Activated CD4-positive, alpha-beta memory T cell treated with anti-CD3 and anti-CD28 coated beads for 36 hours (primary cell): ENCODE measurements around the gene KREMEN2. TPM values are rescaled to one million over a fixed set of nuclear protein-coding genes. Genes with fewer than 3 reads are reported as not detected.
"Not testable (repeated sequence)": the region's sequence is repeated elsewhere in the genome, so short reads cannot be mapped to it uniquely, and the experiment has no call there.

Experiments
- CTCF ChIA-PET: fragments of 350-600 bp; sonication (Branson Sonifier 250); formaldehyde crosslinking; loops from one replicate; lab custom pipeline; 2021; ENCODE audit warnings: antibody characterized with exemption, inconsistent platforms; lab: Charles Lee
- POLR2A ChIA-PET: fragments of 350-600 bp; sonication (Branson Sonifier 250); formaldehyde crosslinking; loops from one replicate; lab custom pipeline; 2021; ENCODE audit warnings: antibody characterized with exemption; lab: Charles Lee
- DNase-seq: peaks from one replicate; pipeline ENCODE4 v3.0.0-alpha.2; 2020
- H3K27ac Mint-ChIP-seq: one replicate; pipeline ENCODE4 v1.8.0; 2021; ENCODE audit warnings: mixed read lengths
- H3K27me3 Mint-ChIP-seq: one replicate; pipeline ENCODE4 v1.8.0; 2021; ENCODE audit warnings: mixed read lengths
- H3K36me3 Mint-ChIP-seq: one replicate; pipeline ENCODE4 v1.8.0; 2021; ENCODE audit warnings: mixed read lengths
- H3K4me1 Mint-ChIP-seq: one replicate; pipeline ENCODE4 v1.8.0; 2021; ENCODE audit warnings: low read depth, mixed read lengths
- H3K4me3 Mint-ChIP-seq: one replicate; pipeline ENCODE4 v1.8.0; 2021; ENCODE audit warnings: mild to moderate bottlenecking, mixed read lengths
- H3K9me3 Mint-ChIP-seq: one replicate; pipeline ENCODE4 v1.8.0; 2021; ENCODE audit warnings: mixed read lengths
- intact Hi-C: fragments of 100-400 bp; cut with micrococcal nuclease; formaldehyde crosslinking; loops from one replicate; pipeline ENCODE4 v1.15.1; 2023
- total RNA-seq, 2 experiments: library from RNA; stranded (reverse); gene quantifications; one replicate each; pipeline ENCODE4 v1.2.3, GENCODE V29; 2021

Gene KREMEN2, protein sequence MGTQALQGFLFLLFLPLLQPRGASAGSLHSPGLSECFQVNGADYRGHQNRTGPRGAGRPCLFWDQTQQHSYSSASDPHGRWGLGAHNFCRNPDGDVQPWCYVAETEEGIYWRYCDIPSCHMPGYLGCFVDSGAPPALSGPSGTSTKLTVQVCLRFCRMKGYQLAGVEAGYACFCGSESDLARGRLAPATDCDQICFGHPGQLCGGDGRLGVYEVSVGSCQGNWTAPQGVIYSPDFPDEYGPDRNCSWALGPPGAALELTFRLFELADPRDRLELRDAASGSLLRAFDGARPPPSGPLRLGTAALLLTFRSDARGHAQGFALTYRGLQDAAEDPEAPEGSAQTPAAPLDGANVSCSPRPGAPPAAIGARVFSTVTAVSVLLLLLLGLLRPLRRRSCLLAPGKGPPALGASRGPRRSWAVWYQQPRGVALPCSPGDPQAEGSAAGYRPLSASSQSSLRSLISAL
- not detected for total RNA-seq

DNA sequence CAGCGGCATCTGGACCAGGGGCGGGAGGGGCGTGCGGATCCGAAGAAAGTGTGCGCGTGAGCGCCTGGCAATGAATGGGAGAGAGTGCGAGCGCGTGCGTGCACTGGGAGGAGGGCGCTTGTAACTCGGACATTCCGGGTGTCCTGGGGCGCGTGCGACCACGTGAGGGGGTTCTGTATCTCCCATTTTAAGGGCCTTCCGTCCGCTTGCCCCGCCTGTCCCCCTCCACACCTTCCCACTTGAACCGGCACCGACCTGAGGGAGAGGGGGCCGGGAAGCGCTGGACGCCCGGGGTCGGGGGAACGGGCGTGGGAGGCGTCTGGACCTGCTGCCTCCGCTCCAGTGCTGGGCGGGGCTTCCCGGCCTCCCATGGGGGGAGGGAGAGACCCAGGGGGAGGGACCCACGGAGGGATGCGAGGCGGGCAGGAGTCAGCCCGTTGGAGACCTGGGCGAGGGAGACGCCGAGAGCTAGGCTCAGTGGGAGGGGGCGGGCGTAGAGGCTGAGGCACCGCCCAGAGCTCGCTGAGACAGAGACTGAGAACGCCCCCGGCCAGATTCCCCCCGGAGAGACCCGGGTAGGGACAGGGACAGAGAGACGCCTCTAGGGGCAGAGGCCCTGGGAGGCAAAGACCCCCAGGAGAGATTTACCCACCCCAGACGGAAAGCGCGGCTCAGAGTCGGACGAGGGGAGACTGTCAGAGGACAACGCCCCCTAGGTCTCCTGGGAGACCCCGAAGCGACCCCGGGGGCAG lies at the start of gene KREMEN2:
Gene KREMEN2, plus strand, starts transcription at position 553 of the 752 bp plus-strand sequence. CDS start 246 bp downstream, outside the sequence.
- Mint-ChIP-seq H3K4me1 (peaks cover 27% of the 10 kb centered on the region), H3K4me3 (peak within 1 kb of the TSS; percentile 57), H3K36me3 (no peaks in the 10 kb centered on the region), H3K9me3 (no peaks in the 10 kb centered on the region), H3K27me3 (peaks cover 39% of the 10 kb centered on the region), H3K27ac (no peak within 1 kb of the TSS)
- ChIA-PET POLR2A (no interaction called here), CTCF (interaction anchor here (0.6 to 1.8 kb wide), 6 partner anchors 14 to 91 kb away, joined by 3 to 4 read pairs (median 4); no protein-coding TSS in a partner anchor)
- intact Hi-C loops, result no loop called here
- DNase-seq, result peak; percentile 45

DNA sequence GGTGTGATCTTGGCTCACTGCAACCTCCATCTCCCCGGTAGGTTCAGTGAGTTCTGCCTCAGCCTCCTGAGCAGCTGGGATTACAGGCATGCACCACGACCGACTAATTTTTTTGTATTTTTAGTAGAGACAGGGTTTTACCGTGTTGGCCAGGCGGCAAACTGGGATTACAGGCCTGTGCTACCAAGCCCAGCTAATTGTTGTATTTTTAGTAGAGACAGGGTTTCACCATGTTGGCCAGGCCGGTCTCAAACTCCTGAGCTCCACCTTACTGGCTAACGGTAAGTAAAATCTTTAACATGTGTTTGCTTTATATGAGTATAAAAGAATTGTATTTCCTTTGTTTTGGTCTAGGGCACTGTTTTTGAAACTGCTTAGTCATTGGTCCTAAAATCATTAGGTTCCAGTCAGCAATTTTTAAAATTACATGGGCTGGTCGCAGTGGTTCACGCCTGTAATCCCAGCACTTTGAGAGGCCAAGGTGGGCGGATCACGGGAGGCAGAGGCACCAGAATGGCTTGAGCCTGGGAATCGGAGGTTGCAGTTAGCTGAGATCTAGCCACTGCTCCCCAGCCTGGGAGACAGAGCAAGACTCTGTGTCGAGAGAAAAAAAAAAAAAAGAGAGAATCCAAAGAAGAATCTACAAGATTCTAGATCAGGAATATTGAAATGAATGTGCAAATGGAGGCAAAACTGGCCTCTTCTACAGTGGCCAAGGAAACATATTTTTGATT lies 48.7 kb upstream of the KREMEN2 start:
- Mint-ChIP-seq H3K4me3 (no peak overlapping the region), H3K4me1 (peaks cover 40% of the 10 kb centered on the region), H3K27me3 (no peaks in the 10 kb centered on the region), H3K9me3 (no peaks in the 10 kb centered on the region), H3K27ac (peak overlapping the region; percentile 85), H3K36me3 (peaks cover 17% of the 10 kb centered on the region)
- intact Hi-C loops, result loop anchor here (5.0 kb wide), 1 partner anchor 33 kb away; the partner anchor contains the start of gene FLYWCH2
- ChIA-PET CTCF (interaction anchor here (0.7 to 3.9 kb wide), 3 partner anchors 12 to 47 kb away, joined by 4 to 20 read pairs (median 6); no protein-coding TSS in a partner anchor), POLR2A (no interaction called here)
- DNase-seq, result no peak

DNA sequence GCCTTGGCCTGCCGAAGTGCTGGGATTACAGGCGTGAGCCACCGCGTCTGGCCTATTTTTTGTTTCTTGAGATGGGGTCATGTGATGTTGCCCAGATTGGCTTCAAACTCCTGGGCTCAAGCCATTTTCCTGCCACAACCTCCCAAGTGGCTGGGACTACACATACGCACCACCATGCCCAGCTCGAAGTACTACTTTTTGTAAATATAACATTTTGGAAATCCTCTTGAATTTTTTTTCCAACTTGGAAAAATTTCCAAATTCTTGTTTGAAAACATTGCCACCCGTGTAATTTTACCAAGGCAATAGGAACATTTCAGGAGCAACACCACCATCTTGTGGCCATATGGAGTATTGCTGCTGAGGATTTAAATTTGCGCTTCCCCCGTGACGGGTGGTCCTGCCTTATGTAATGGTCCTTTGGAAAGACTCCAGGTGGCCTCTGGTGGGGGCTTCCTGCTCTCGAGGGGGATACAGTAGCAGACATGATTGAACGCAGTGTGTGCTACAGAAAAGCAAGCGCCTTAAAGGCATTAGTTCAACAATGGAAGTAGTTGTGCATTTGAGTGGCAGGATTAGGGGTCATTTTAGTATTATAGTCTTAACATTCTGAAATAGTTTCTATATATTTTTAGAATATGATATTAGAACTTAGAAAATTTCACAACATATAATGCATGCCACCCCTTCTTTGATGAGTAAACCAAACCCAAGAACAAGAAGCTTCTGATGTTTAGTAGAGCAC lies 44.4 kb upstream of the KREMEN2 start:
- no peak overlapping the region for H3K27ac Mint-ChIP-seq
- POLR2A ChIA-PET, result no interaction called here

DNA sequence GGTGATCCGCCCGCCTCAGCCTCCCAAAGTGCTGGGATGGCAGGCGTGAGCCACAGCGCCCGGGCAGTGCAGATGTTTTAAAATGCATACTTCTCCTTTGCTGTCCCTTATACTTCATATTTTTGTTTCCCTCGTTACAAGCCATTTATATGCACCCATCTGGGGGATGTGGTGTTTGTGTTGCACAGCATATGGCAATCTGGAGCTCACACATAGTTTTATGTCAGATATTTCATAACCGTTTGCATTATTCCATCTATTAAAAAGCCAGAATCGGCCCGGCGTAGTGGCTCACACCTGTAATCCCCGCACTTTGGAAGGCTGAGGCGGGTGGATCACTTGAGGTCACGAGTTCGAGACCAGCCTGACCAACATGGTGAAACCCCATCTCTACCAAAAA lies 40.6 kb upstream of the KREMEN2 start:
- no peak overlapping the region for H3K4me3 Mint-ChIP-seq
- H3K36me3 Mint-ChIP-seq, result peaks cover 11% of the 10 kb centered on the region
- intact Hi-C loops, result no loop called here
- peaks cover 14% of the 10 kb centered on the region for H3K4me1 Mint-ChIP-seq
- no peaks in the 10 kb centered on the region for H3K27me3 Mint-ChIP-seq
- POLR2A ChIA-PET, result interaction anchor here (0.6 kb wide), 1 partner anchor 33 kb away, joined by 3 read pairs; no protein-coding TSS in a partner anchor
- H3K9me3 Mint-ChIP-seq, result no peaks in the 10 kb centered on the region
- CTCF ChIA-PET, result interaction anchor here (0.8 to 0.9 kb wide), 2 partner anchors 20 to 55 kb away, joined by 3 read pairs; no protein-coding TSS in a partner anchor
- DNase-seq, result no peak
- H3K27ac Mint-ChIP-seq, result no peak overlapping the region

More for the DNA sequence above, 44.4 kb upstream of the KREMEN2 start:
- intact Hi-C loops, result loop anchor here (2.0 to 5.0 kb wide), 2 partner anchors 15 to 37 kb away; partner anchors contain the start of gene FLYWCH2
- no peaks in the 10 kb centered on the region for H3K27me3 Mint-ChIP-seq
- peaks cover 15% of the 10 kb centered on the region for H3K4me1 Mint-ChIP-seq
- no peak overlapping the region for H3K4me3 Mint-ChIP-seq
- H3K36me3 Mint-ChIP-seq, result peaks cover 16% of the 10 kb centered on the region
- CTCF ChIA-PET, result interaction anchor here (0.6 to 3.9 kb wide), 22 partner anchors 7 to 237 kb away, joined by 3 to 20 read pairs (median 4); partner anchors contain the start of genes FLYWCH1, FLYWCH2 and KCTD5
- H3K9me3 Mint-ChIP-seq, result no peaks in the 10 kb centered on the region
- DNase-seq, result peak; percentile 70

DNA sequence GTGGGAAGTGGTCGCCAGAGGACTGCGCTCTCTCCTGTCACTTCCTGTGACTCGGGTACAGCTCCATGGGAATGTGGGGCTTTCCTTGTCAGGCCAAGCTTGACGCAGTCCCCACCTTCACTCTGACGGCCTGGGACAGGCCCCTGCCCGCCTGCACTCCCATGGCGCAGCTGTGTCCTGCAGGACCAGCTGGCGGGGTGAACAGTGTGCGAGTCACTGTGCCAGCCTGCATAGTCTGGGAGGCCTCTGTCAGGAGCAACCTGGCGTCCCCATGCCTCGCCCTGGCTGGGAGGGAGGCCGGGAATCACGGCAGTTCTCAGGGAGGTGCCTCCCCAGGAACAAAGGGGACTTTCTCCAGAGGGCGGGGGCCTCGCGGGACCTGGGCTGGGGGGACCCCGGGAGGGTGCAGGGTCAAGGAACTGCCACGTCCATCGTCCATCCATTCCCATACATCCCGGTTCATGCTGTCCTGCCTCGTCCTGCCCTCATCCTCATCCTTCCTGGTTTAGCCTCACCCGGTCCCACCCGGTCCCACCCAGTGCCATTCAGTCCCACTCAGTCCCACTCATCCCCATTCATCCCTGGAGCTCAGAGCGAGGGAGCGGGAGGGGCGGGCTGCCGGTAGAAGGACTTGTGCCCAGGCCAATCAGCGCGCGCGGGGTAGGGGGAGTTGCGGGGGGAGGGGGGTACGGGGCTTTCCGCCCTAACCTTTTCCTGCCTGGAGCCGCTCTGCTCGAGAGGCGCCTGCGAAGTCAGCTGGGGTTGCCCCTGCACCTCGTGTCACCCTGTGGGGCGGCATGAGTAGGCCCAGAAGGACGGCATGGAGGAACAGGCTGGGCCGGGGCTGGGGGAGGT lies 38.9 kb upstream of the KREMEN2 start:
- Mint-ChIP-seq H3K4me1 (peaks cover 12% of the 10 kb centered on the region), H3K27me3 (no peaks in the 10 kb centered on the region), H3K36me3 (peaks cover 5% of the 10 kb centered on the region), H3K27ac (no peak overlapping the region), H3K4me3 (no peak overlapping the region), H3K9me3 (no peaks in the 10 kb centered on the region)
- DNase-seq, result no peak
- intact Hi-C loops, result no loop called here
- CTCF ChIA-PET, result interaction anchor here (2.3 kb wide), 1 partner anchor 12 kb away, joined by 9 read pairs; no protein-coding TSS in a partner anchor
- POLR2A ChIA-PET, result interaction anchor here (1.2 kb wide), 1 partner anchor 11 kb away, joined by 3 read pairs; no protein-coding TSS in a partner anchor

DNA sequence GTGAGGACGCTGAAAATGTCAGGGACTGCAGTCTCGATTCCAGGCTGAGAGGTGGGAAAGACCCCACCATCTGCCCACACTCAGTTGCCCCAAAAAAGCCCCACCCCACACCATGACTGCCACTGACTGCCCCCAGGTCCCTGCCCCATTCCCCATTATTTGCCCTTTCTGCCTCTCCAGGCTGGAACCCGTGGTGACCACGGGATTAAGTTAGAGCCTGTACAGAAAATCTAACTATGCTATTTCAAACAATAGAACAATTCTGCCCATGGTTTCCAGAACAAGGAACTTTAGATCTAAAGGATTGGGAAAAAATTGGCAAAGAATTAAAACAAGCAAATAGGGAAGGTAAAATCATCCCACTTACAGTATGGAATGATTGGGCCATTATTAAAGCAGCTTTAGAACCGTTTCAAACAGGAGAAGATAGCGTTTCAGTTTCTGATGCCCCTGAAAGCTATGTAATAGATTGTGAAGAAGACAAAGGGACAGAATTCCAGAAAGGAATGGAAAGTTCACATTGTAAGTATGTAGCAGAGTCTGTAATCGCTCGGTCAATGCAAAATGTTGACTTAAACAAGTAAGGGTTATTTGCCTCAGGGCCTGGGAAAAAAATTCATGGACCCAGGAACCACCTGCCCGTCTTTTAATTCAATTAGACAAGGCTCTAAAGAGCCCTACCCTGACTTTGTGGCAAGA lies 38.0 kb upstream of the KREMEN2 start:
- no peak overlapping the region for H3K4me3 Mint-ChIP-seq
- H3K36me3 Mint-ChIP-seq, result peaks cover 5% of the 10 kb centered on the region
- no peaks in the 10 kb centered on the region for H3K27me3 Mint-ChIP-seq
- H3K27ac Mint-ChIP-seq, result no peak overlapping the region
- POLR2A ChIA-PET, result no interaction called here
- H3K9me3 Mint-ChIP-seq, result no peaks in the 10 kb centered on the region
- peaks cover 12% of the 10 kb centered on the region for H3K4me1 Mint-ChIP-seq
- DNase-seq, result no peak
- intact Hi-C loops, result loop anchor here (2.0 kb wide), 2 partner anchors 57 to 87 kb away; no protein-coding TSS in a partner anchor
- CTCF ChIA-PET, result interaction anchor here (0.6 to 2.3 kb wide), 16 partner anchors 9 to 153 kb away, joined by 3 to 21 read pairs (median 8); partner anchors contain the start of genes FLYWCH1 and PRSS21

DNA sequence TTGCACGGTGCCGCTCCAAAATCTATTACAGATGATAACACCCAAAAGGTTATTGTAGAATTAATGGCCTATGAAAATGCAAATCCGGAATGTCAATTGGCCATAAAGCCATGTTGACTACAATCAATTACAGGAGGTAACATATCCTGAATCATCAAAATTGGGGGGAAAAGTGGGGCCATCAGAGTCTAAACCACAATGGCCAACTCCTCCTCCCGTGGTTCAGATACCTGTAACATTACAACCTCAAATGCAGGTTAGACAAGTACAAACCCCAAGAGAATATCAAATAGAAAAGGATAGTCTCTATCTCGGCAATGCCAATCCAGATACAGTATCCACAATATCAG lies 37.5 kb upstream of the KREMEN2 start:
- no peaks in the 10 kb centered on the region for H3K9me3 Mint-ChIP-seq
- no peak overlapping the region for H3K27ac Mint-ChIP-seq
- no peak for DNase-seq
- H3K4me3 Mint-ChIP-seq, result no peak overlapping the region
- ChIA-PET POLR2A (no interaction called here), CTCF (interaction anchor here (0.6 to 2.3 kb wide), 24 partner anchors 9 to 153 kb away, joined by 3 to 21 read pairs (median 6); partner anchors contain the start of genes FLYWCH1 and PRSS21)
- intact Hi-C loops, result loop anchor here (2.0 kb wide), 2 partner anchors 58 to 88 kb away; no protein-coding TSS in a partner anchor
- peaks cover 12% of the 10 kb centered on the region for H3K4me1 Mint-ChIP-seq
- H3K27me3 Mint-ChIP-seq, result no peaks in the 10 kb centered on the region
- peaks cover 4% of the 10 kb centered on the region for H3K36me3 Mint-ChIP-seq

DNA sequence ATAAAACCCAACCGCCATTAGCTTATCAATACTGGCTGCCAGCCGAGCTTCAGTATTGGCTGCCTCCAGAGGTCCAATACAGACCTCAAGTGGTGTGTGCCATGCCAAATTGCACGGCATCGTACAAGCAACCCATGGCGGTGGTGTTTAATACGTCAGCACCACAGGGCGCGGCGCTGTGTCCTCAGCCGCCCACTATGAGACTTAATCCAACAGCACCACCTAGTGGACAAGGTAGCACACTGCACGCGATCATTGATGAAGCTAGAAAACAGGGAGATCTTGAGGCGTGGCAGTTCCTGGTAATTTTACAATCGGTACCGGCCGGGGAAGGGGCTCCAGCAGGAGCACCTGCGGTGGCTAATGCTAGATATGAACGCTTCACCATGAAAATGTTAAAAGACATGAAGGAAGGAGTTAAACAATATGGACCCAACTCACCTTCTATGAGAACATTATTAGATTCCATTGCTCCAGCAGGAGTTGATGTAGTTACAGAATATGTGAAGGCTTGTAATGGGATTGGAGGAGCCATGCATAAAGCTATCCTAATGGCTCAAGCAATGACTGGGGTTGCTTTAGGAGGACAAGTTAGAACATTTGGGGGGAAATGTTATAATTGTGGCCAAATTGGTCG lies 36.9 kb upstream of the KREMEN2 start:
- intact Hi-C loops, result loop anchor here (1.0 to 2.0 kb wide), 3 partner anchors 23 to 88 kb away; no protein-coding TSS in a partner anchor
- Mint-ChIP-seq H3K9me3 (no peaks in the 10 kb centered on the region), H3K27me3 (no peaks in the 10 kb centered on the region), H3K36me3 (peaks cover 4% of the 10 kb centered on the region), H3K4me1 (peaks cover 12% of the 10 kb centered on the region), H3K4me3 (no peak overlapping the region), H3K27ac (no peak overlapping the region)
- ChIA-PET POLR2A (no interaction called here), CTCF (interaction anchor here (0.6 to 2.3 kb wide), 30 partner anchors 10 to 227 kb away, joined by 3 to 21 read pairs (median 6); partner anchors contain the start of genes FLYWCH1, FLYWCH2, KREMEN2 and PRSS21)
- DNase-seq, result peak; percentile 92

DNA sequence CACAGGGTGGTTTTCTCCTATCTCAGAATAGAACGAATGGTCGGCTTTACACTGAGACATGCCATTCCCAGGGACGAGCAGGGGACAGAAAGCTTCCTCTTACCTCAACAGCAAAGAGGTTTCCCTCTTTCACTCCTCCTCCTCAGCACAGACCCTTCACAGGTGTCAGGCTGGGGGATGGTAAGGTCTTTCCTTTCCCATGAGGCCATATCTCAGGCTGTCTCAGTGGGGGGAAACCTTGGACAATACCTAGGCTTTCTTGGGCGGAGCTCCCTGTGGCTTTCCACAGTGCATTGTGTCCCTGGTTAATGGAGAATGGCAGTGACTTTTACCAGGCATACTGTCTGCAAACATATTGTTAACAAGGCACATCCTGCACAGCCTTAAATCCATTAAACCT lies 35.9 kb upstream of the KREMEN2 start:
- H3K27ac Mint-ChIP-seq, H3K27me3 Mint-ChIP-seq, H3K4me3 Mint-ChIP-seq, H3K9me3 Mint-ChIP-seq, DNase-seq, H3K36me3 Mint-ChIP-seq, intact Hi-C loops: not testable (repeated sequence)
- POLR2A ChIA-PET, result interaction anchor here (0.7 kb wide), 1 partner anchor 77 kb away, joined by 4 read pairs; no protein-coding TSS in a partner anchor
- CTCF ChIA-PET, result interaction anchor here (1.1 to 1.8 kb wide), 4 partner anchors 45 to 204 kb away, joined by 4 to 13 read pairs (median 13); partner anchors contain the start of gene FLYWCH2
- peaks cover 12% of the 10 kb centered on the region for H3K4me1 Mint-ChIP-seq
